GM23338 (cell line): Measurements from ENCODE around the gene ADPRHL1. TPM values are rescaled to one million over a fixed set of nuclear protein-coding genes. Genes with fewer than 3 reads are reported as not detected.

Experiments used
- ATAC-seq: fragments of 200-7000 bp; cut with Tn5 transposase; 3 replicates; pipeline ENCODE4 v1.9.1; 2020
- DNase-seq: peaks from one replicate; pipeline ENCODE4 v3.0.0-alpha.2; 2015; ENCODE audit warnings: low spot score
- H2AFZ ChIP-seq: fragments of 200-600 bp; sonication (generic); 2 replicates; pipeline ENCODE4 v1.8.0; 2016; ENCODE audit warnings: antibody characterized with exemption, mild to moderate bottlenecking, moderate library complexity
- H3F3A ChIP-seq: fragments of 200-600 bp; sonication (generic); replicated peaks from 2 replicates; pipeline ENCODE4 v1.8.0; 2017; ENCODE audit warnings: antibody characterized with exemption, mixed run types, low read depth
- H3K27ac ChIP-seq: fragments of 200-600 bp; sonication (generic); 2 replicates; pipeline ENCODE4 v1.6.1; 2016; ENCODE audit warnings: low read depth
- H3K27me3 ChIP-seq: fragments of 200-600 bp; sonication (generic); 2 replicates; pipeline ENCODE4 v1.8.0; 2016; ENCODE audit warnings: mild to moderate bottlenecking, mixed run types, moderate library complexity; ENCODE audit not compliant: insufficient read depth
- H3K36me3 ChIP-seq: fragments of 200-600 bp; sonication (generic); 2 replicates; pipeline ENCODE4 v1.8.0; 2016; ENCODE audit warnings: mild to moderate bottlenecking; ENCODE audit not compliant: insufficient read depth
- H3K4me1 ChIP-seq: fragments of 200-600 bp; sonication (generic); 2 replicates; pipeline ENCODE4 v1.8.0; 2016; ENCODE audit warnings: mild to moderate bottlenecking, moderate library complexity; ENCODE audit not compliant: insufficient read depth
- H3K4me2 ChIP-seq: fragments of 200-600 bp; sonication (generic); 2 replicates; pipeline ENCODE4 v1.7.1; 2017; ENCODE audit warnings: mixed run types
- H3K4me3 ChIP-seq: fragments of 200-600 bp; sonication (generic); 2 replicates; pipeline ENCODE4 v1.6.1; 2016; ENCODE audit warnings: mixed run types
- H3K79me2 ChIP-seq: fragments of 200-600 bp; sonication (generic); replicated peaks from 2 replicates; pipeline ENCODE4 v1.8.0; 2017; ENCODE audit warnings: mild to moderate bottlenecking; ENCODE audit not compliant: insufficient read depth
- H3K9me2 ChIP-seq: fragments of 200-600 bp; sonication (generic); 2 replicates; pipeline ENCODE4 v1.8.0; 2017; ENCODE audit not compliant: insufficient read depth
- H4K20me1 ChIP-seq: fragments of 200-600 bp; sonication (generic); replicated peaks from 2 replicates; pipeline ENCODE4 v1.8.0; 2017; ENCODE audit warnings: mild to moderate bottlenecking; ENCODE audit not compliant: insufficient read depth
- H3K27ac Mint-ChIP-seq: 2 replicates; pipeline ENCODE4 v1.8.0; 2020; ENCODE audit warnings: inconsistent platforms, mild to moderate bottlenecking, moderate library complexity, mixed read lengths
- H3K27me3 Mint-ChIP-seq: 3 replicates; pipeline ENCODE4 v1.8.0; 2022; ENCODE audit warnings: low read depth, mild to moderate bottlenecking, moderate library complexity, mixed read lengths, inconsistent platforms; ENCODE audit not compliant: insufficient read depth, poor library complexity
- H3K36me3 Mint-ChIP-seq: 3 replicates; pipeline ENCODE4 v1.8.0; 2021; ENCODE audit warnings: low read depth, mild to moderate bottlenecking, inconsistent platforms, moderate library complexity, mixed read lengths
- H3K4me1 Mint-ChIP-seq: 3 replicates; pipeline ENCODE4 v1.8.0; 2020; ENCODE audit warnings: mild to moderate bottlenecking, inconsistent platforms, mixed read lengths
- H3K4me3 Mint-ChIP-seq: 3 replicates; pipeline ENCODE4 v1.8.0; 2021; ENCODE audit warnings: moderate library complexity, mild to moderate bottlenecking, inconsistent platforms, mixed read lengths
- H3K9me3 Mint-ChIP-seq: 3 replicates; pipeline ENCODE4 v1.8.0; 2020; ENCODE audit warnings: moderate library complexity, mild to moderate bottlenecking, inconsistent platforms, mixed read lengths
- ETS1 ChIP-seq: IDR thresholded peaks from 2 replicates; pipeline ENCODE4 v1.6.1; 2016; ENCODE audit warnings: antibody characterized with exemption
- EZH2 ChIP-seq: fragments of 200-600 bp; sonication (generic); IDR thresholded peaks from one replicate; pipeline ENCODE4 v1.8.0; 2017; ENCODE audit warnings: antibody characterized with exemption, mild to moderate bottlenecking, low read depth; ENCODE audit not compliant: unreplicated experiment
- NANOG ChIP-seq: IDR thresholded peaks from 2 replicates; pipeline ENCODE4 v1.6.1; 2016; ENCODE audit warnings: antibody characterized with exemption, borderline replicate concordance
- POLR2AphosphoS5 ChIP-seq: IDR thresholded peaks from 2 replicates; pipeline ENCODE4 v1.6.1; 2016; ENCODE audit warnings: antibody characterized with exemption, low read depth
- REST ChIP-seq: IDR thresholded peaks from one replicate; pipeline ENCODE4 v1.6.1; 2018; ENCODE audit warnings: antibody characterized with exemption; ENCODE audit not compliant: unreplicated experiment
- STAT1 ChIP-seq: IDR thresholded peaks from one replicate; pipeline ENCODE4 v1.6.1; 2016; ENCODE audit warnings: antibody characterized with exemption; ENCODE audit not compliant: unreplicated experiment
- ZNF462 ChIP-seq: fragments of 250-450 bp; sonication (Bioruptor Pico); IDR thresholded peaks from 2 replicates; pipeline ENCODE4 v1.5.0; 2020; ENCODE audit warnings: mild to moderate bottlenecking, moderate library complexity
- polyA plus RNA-seq: library from polyadenylated mRNA; unstranded; fragments of >200 nt; fragmentation: Nextera tagmentation; extraction: Ambion mirVana; gene quantifications from 2 replicates; pipeline ENCODE4 v1.2.1, GENCODE V29; 2016
- total RNA-seq: library from RNA; depleted of rRNA; stranded (reverse); fragments of >200 nt; shearing (Covaris generic); gene quantifications from 2 replicates; pipeline ENCODE4 v1.2.3, GENCODE V29; 2014
- TF ChIP-seq, protein P1 (sequence below), 2 experiments: fragments of 200-600 bp in 1 of 2; sonication (generic) in 1 of 2; conservative IDR thresholded peaks; 2 replicates each; pipeline versions ENCODE4 v1.5.1 to v1.6.1; 2016 to 2017; ENCODE audit warnings: antibody characterized with exemption in 2 of 2, low read depth in 2 of 2, mild to moderate bottlenecking in 2 of 2, moderate library complexity in 1 of 2

Gene ADPRHL1
- total and polyA plus RNA-seq, 2 experiments from 2014 or later, result 0.80 to 1.0 TPM

- ATAC-seq (no peak), DNase-seq (no peak)
- peaks cover 17% of the 10 kb centered on the region for H3K79me2 ChIP-seq
- peaks cover 7% of the 10 kb centered on the region; the same call in 1 of the 2 replicates for H3K4me1 ChIP-seq
- H3K27me3 Mint-ChIP-seq, result peaks cover 9% of the 10 kb centered on the region
- peaks cover 19% of the 10 kb centered on the region for H3K4me1 Mint-ChIP-seq
- no peaks in the 10 kb centered on the region for H3K27me3 ChIP-seq
- no peaks in the 10 kb centered on the region for H3K9me2 ChIP-seq
- no peak for TF ChIP-seq NANOG
- no peak for TF ChIP-seq EZH2
- TF ChIP-seq ETS1, result no peak
- no peak for TF ChIP-seq ZNF462
- no peak for TF ChIP-seq REST
- TF ChIP-seq STAT1, result no peak
- TF ChIP-seq POLR2AphosphoS5, result no peak
- TF ChIP-seq, protein P1, sequence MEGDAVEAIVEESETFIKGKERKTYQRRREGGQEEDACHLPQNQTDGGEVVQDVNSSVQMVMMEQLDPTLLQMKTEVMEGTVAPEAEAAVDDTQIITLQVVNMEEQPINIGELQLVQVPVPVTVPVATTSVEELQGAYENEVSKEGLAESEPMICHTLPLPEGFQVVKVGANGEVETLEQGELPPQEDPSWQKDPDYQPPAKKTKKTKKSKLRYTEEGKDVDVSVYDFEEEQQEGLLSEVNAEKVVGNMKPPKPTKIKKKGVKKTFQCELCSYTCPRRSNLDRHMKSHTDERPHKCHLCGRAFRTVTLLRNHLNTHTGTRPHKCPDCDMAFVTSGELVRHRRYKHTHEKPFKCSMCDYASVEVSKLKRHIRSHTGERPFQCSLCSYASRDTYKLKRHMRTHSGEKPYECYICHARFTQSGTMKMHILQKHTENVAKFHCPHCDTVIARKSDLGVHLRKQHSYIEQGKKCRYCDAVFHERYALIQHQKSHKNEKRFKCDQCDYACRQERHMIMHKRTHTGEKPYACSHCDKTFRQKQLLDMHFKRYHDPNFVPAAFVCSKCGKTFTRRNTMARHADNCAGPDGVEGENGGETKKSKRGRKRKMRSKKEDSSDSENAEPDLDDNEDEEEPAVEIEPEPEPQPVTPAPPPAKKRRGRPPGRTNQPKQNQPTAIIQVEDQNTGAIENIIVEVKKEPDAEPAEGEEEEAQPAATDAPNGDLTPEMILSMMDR (conservative IDR thresholded peaks at IDR 0.05; ENCODE audit: low read depth in 2 of 2), result no peak
- H3K9me3 Mint-ChIP-seq, result peaks cover 8% of the 10 kb centered on the region
- no peak overlapping the region for H3K4me2 ChIP-seq
- no peak overlapping the region for H3K4me3 Mint-ChIP-seq
- H3K36me3 Mint-ChIP-seq, result peaks cover 3% of the 10 kb centered on the region; the same call in 1 of the 3 replicates
- no peaks in the 10 kb centered on the region for H3K36me3 ChIP-seq
- H2AFZ ChIP-seq, result peak overlapping the region; percentile 28; the same call in 1 of the 2 replicates
- H4K20me1 ChIP-seq, result peaks cover 8% of the 10 kb centered on the region
- 0 out of 2 replicates have a peak, but pooled peaks cover 11% of the 10 kb centered on the region for H3F3A ChIP-seq
- H3K27ac Mint-ChIP-seq, result no peak overlapping the region
- no peak overlapping the region for H3K4me3 ChIP-seq
- no peak overlapping the region for H3K27ac ChIP-seq
These were observed 86.2 kb downstream of the ADPRHL1 start for GRCh38 chr13:113367020-113367560.
